ENCODE measurements around the gene BTBD9.

Gene BTBD9

DNA sequence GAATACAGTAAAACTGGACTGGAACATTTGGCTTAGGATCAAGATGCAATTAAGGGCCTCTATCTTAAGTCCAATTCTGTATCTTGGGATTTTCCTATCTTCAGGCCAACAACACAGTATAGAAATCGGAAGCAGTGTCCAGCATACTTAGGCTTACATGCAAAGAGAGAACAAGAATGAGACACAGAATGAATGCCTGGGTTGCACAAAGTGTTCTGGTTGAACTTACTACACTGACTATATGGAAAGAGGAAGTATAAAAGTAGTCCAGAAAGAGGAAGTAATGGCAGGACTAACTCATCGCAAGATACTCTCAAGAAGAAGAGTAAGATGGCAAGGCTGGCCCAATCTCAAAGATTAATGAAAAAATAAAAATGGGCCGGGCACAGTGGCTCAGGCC is 87.6 kb downstream of the BTBD9 start:
- DNase-seq = no peak

GRCh38 chr6:38549795-38550194 is 89.9 kb downstream of the BTBD9 start:
- DNase-seq = no peak

DNA sequence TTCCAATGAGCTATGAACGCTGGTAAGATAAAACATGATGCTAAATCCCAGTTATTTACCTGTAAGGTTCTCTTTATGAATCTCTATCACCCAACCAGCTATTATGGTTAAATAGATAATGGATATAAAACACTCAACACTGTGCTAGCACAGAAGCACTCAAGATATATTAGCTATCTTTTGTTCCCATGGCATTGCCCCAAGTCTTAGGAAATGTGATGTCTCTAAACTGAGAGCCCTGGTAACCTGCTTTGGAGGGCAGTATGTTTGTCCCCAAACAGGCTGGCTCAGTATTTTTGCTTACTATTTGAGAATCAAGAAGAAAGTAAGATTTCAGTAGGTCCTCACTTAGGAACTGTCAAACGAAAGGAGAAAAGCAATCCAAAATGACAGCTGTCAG is 90.5 kb downstream of the BTBD9 start:
- no peak for DNase-seq

DNA sequence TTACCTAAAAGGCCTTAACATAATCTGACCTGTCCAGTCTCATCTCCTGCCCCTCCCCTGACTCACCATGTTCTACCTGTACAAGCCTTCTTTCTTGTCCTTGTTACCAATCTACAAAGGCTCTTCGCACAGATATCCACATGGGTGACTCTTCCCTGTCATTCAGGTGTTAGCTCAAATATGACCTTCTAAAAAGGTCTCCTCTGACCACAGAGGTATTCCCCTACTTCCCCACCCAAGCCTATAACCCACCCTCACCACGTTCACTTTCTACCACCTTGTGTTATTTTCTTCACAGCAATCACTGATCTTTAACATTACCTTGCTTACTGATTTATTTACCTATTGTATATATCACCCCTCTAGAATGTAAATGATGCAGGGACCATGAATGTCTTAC is 96.7 kb downstream of the BTBD9 start:
- DNase-seq = no peak

GRCh38 chr6:38542031-38542430 is 97.7 kb downstream of the BTBD9 start:
- DNase-seq = no peak

DNA sequence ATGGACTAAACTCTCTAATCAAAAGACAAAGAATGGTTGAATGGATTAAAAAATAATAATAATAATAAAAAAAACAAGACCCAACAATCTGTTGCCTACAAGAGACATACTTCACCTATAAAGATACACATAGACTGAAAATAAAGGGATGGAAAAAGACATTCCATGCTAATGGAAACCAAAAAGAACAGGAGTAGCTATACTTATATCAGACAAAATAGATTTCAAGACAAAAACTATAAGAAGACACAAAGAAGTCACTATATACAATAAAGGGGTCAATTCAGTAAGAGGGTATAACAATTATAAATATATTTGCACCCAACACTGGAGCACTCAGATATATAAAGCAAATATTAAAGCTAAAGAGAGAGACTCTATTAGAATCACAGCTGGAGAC is 106.7 kb downstream of the BTBD9 start:
- no peak for DNase-seq

DNA sequence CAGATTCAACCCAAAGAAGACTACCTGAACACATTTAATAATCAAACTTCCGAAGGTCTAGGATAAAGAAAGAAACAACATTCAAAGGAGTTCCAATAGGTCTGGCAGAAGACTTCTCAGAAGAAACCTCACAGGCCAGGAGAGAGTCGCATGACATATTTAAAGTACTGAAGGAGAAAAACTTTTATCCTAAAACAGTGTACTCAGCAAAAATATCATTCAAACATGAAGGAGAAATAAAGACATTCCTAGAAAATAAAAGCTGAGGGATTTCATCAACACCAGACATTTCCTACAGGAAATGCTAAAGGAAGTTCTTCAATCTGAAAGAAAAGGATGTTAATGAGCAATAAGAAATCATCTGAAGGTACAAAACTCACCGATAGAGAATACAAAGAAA is 108.6 kb downstream of the BTBD9 start:
- DNase-seq = no peak

DNA sequence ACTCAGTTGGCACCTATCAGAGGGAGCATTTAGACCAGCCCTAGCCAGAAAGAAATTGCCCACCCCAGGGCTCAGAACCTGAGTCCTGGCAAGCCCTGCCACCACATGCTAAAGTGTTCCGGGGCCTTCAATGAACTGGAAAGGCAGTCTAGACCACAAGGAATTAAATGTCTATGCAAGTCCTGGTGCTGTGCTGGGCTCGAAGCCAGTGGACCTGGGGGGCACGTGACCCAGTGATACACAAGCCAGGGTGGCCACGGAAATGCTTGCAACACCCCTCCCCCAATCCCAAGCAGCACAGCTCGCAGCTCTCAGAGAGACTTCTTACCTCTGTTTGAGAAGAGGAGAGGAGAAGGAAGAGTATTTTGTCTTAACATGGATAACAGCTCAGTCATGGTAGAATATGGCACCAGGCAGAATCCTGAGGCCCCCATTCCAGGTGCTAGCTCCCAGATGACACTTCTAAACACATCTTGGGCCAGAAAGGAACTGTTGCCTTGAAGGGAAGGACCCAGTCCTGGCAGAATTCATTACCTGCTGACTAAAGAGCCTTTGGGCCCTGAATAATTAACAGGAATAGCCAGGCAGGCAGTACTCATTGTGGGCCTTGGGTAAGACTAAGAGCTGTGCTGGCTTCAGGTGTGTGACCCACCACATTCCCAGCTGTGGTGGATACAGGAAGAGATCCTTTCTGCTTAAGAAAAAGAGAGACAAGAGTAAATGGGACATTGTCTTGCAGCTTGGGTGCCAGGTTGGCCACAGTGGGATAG is 111.3 kb downstream of the BTBD9 start:
- DNase-seq = no peak

GRCh38 chr6:38527371-38527770 is 112.4 kb downstream of the BTBD9 start:
- no peak for DNase-seq

- DNase-seq = no peak
These were observed 113.8 kb downstream of the BTBD9 start for GRCh38 chr6:38525888-38526287.

GRCh38 chr6:38524436-38525145 is 115.1 kb downstream of the BTBD9 start:
- no peak for DNase-seq

DNA sequence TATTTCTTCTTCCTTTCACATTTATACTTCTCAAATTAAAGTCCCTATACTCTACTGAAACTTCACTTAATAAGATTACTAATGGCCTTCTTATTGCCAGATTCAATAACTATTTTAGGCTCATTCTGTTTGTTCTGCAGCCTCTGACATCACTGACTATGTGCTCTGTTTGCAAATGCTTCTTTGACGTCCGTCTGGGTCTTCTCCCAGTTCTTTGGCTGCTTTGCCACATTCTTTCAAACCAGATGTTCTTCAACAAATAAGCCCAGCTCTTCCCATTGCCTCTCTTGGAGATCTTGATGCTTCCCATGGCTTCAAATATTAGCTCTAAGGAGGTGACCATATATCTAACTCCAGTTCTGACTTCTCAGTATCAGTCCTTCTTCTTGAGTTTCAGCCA is 117.4 kb downstream of the BTBD9 start:
- no peak for DNase-seq

DNA sequence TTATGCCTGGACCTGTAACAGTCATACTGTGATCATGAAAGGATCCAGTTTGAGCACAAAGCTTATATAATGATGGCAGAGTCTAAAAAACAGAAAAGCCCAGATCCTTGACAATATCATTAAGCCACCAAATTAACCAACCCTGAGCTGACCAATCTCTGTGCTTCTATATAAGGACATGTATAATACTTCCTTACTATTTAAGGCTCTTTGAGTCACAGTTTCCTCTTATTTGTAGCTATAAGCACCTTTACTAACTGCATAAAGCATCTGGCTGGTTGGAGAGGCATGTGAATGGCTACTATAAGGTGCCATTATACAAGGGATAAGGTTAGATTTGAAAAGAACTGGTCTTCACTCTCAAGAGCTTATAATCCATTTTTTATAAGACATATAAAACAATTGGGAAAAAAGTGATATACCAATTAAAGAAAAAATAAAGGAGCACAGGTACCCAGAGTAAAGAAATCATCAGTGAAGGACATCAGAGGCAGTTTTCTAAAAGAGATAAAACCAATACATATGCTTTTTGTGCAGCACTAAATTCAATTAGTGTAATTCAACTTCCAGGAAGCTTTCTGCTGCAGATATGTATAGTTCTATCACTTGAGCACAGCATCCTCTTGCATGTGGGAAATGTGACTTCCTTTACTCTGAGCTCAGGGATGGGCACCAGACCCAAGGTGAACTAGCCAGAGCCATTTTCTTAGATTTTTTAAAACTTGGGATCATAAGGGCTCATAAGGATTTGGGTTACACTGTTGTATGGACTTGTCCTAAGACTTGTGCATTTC is 121.0 kb downstream of the BTBD9 start:
- no peak for DNase-seq

- DNase-seq = no peak
These were observed 122.7 kb downstream of the BTBD9 start for GRCh38 chr6:38517005-38517404.

DNA sequence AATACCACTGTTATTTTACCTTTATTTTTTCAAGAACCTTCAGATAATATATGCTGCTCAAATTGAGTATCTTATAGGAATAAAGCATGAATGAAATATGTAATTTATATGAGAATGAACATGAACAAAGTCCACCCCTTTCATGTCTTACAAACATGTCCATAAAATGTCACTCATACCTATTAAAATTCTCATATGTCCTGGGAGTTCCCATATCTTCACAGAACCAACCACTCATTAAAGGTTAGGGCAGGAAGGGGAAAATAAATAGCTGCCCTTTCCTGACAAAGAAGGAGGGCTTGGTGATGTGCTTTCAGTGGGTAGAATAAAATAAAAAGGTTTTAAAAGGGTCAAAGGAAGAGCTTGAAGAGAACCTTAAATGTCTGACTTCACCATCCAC is 125.3 kb downstream of the BTBD9 start:
- no peak for DNase-seq

DNA sequence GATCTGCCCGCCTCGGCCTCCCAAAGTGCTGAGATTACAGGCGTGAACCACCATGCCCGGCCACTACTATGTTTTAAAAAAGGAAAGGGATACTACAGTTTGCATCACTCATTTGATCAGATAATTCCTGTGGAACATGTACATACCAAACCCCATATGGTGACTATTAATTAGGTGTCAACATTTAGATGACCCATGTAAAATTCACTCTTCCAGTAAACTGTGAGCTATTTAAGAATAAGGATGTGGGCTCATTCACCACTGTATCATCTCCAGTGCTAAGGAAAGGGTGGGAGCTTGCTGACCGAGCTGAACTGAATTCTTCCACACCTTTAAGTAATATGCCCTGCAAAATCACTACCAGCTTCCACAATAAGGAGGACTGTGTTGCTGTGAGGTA is 127.5 kb downstream of the BTBD9 start:
- DNase-seq = no peak

GRCh38 chr6:38510205-38510604 is 129.5 kb downstream of the BTBD9 start:
- no peak for DNase-seq

DNA sequence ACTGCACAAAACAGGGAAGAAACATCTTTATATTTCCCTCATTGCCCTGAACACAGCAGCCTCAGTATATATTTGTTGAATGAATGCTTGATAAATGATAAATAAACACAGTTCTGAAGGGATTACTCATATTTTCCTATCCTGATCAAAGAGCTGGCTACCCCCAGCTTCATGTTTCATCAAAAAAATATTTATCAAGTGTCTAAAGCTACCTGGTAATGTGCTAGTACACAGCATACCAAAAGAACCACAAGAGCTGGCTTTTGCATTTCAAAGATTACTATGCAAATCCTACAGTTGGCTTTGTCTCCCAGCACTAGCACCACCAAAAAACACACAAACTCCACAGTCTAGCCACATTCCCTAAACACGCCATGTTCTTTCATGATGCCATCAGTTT is 130.0 kb downstream of the BTBD9 start:
- no peak for DNase-seq

DNA sequence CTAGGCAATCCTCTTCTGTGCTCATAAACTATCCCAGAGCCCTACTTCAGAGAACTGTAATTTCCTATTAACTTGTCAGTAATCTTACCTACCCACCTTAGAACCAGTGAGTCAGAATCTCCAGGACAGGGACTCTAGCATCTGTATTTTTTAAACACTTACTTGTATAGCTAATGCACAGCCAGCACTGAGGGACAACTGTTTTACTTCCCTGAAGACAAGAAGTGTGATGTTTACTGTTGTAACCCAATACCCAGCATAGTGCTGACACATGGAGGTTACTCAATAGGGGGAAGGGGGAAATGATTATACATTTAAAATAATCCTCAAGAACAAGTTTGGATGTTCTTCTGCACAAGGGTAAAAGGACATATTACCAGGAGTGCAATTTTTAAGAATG is 130.8 kb downstream of the BTBD9 start:
- no peak for DNase-seq

- no peak for DNase-seq
These were observed 131.4 kb downstream of the BTBD9 start for GRCh38 chr6:38508286-38508685.

- DNase-seq = no peak
These were observed 132.6 kb downstream of the BTBD9 start for GRCh38 chr6:38507173-38507572.

GRCh38 chr6:38505826-38506225 is 133.9 kb downstream of the BTBD9 start:
- DNase-seq = no peak

DNA sequence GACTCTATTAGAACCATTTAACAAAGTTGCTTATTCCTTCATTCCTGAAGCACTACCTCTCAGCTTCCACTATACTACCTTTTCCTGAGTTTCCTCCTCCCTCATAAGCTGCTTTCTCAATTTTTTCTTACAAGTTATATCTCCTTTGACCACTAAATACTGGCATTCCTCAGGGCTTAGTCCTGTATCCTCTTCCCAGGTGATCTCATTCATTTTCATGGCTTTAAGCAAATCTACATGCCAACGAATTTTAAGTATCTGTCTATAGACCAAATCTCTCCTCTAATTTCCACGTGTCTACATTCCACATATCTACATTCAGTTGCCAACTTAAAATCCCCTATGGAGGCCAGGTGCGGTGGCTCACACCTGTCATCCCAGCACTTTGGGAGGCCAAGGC is 134.7 kb downstream of the BTBD9 start:
- no peak for DNase-seq
